Astrocyte (in vitro differentiated cells and primary cell): ENCODE data around the gene CIITA. TPM values are rescaled to one million over a fixed set of nuclear protein-coding genes. Genes with fewer than 3 reads are reported as not detected.

ENCODE experiments used
- DNase-seq: peaks from one replicate; pipeline ENCODE4 v3.0.0-alpha.2; 2010; ENCODE audit warnings: low read depth
- FAIRE-seq: peaks from 2 replicates; lab custom pipeline; 2011; peaks lifted over from hg19 to GRCh38; lab: Jason Lieb, UNC
- H2AFZ ChIP-seq: 2 replicates; pipeline ENCODE4 v1.6.0; 2012; ENCODE audit warnings: low read depth, low read length, inconsistent platforms
- H3K27ac ChIP-seq: 2 replicates; pipeline ENCODE4 v1.5.1; 2011; ENCODE audit warnings: low read depth, low read length, inconsistent platforms
- H3K27me3 ChIP-seq: 2 replicates; pipeline ENCODE4 v1.6.0; 2011; ENCODE audit warnings: low read length, inconsistent platforms; ENCODE audit not compliant: insufficient read depth
- H3K36me3 ChIP-seq: 2 replicates; pipeline ENCODE4 v1.5.1; 2011; ENCODE audit warnings: low read length, inconsistent platforms; ENCODE audit not compliant: insufficient read depth
- H3K4me1 ChIP-seq: 2 replicates; pipeline ENCODE4 v1.5.1; 2011; ENCODE audit warnings: low read length, inconsistent platforms; ENCODE audit not compliant: insufficient read depth
- H3K4me2 ChIP-seq: 2 replicates; pipeline ENCODE4 v1.6.0; 2012; ENCODE audit warnings: low read length, inconsistent platforms
- H3K4me3 ChIP-seq: 2 replicates; pipeline ENCODE4 v1.5.1; 2011; ENCODE audit warnings: low read depth, mild to moderate bottlenecking, low read length, inconsistent platforms; ENCODE audit not compliant: insufficient read depth
- H3K79me2 ChIP-seq: 2 replicates; pipeline ENCODE4 v1.6.0; 2012; ENCODE audit warnings: mild to moderate bottlenecking, low read length, inconsistent platforms; ENCODE audit not compliant: insufficient read depth
- H3K9ac ChIP-seq: 2 replicates; pipeline ENCODE4 v1.6.0; 2012; ENCODE audit warnings: mild to moderate bottlenecking, low read length, inconsistent platforms
- H3K9me3 ChIP-seq: 2 replicates; pipeline ENCODE4 v1.5.1; 2012; ENCODE audit warnings: low read depth, mild to moderate bottlenecking, low read length, inconsistent platforms; ENCODE audit not compliant: insufficient read depth
- H4K20me1 ChIP-seq: 2 replicates; pipeline ENCODE4 v1.6.0; 2012; ENCODE audit warnings: low read length, inconsistent platforms; ENCODE audit not compliant: insufficient read depth
- H3K27ac Mint-ChIP-seq: one replicate; pipeline ENCODE4 v1.8.0; 2021; ENCODE audit warnings: mild to moderate bottlenecking, mixed read lengths; ENCODE audit not compliant: unreplicated experiment
- H3K27me3 Mint-ChIP-seq: one replicate; pipeline ENCODE4 v1.8.0; 2021; ENCODE audit warnings: low read depth, mixed read lengths; ENCODE audit not compliant: unreplicated experiment
- H3K36me3 Mint-ChIP-seq: one replicate; pipeline ENCODE4 v1.8.0; 2021; ENCODE audit warnings: low read depth, mixed read lengths; ENCODE audit not compliant: unreplicated experiment
- H3K4me1 Mint-ChIP-seq: one replicate; pipeline ENCODE4 v1.8.0; 2021; ENCODE audit warnings: low read depth, mixed read lengths; ENCODE audit not compliant: unreplicated experiment
- H3K4me3 Mint-ChIP-seq: one replicate; pipeline ENCODE4 v1.8.0; 2021; ENCODE audit warnings: mild to moderate bottlenecking, moderate library complexity, mixed read lengths; ENCODE audit not compliant: unreplicated experiment
- H3K9me3 Mint-ChIP-seq: one replicate; pipeline ENCODE4 v1.8.0; 2021; ENCODE audit warnings: mild to moderate bottlenecking, mixed read lengths; ENCODE audit not compliant: unreplicated experiment
- EZH2 ChIP-seq: IDR thresholded peaks from 2 replicates; pipeline ENCODE4 v1.6.1; 2012; ENCODE audit warnings: mild to moderate bottlenecking, low read length, inconsistent platforms; ENCODE audit not compliant: insufficient read depth
- total RNA-seq: library from RNA; stranded (reverse); gene quantifications from 2 replicates; pipeline ENCODE4 v1.2.1, GENCODE V29; 2021
- TF ChIP-seq, protein P1 (sequence below): IDR thresholded peaks from 2 replicates; pipeline ENCODE4 v1.5.1; 2011; ENCODE audit warnings: low read depth, mild to moderate bottlenecking, inconsistent platforms, low read length, moderate library complexity; ENCODE audit not compliant: insufficient read depth

The CIITA gene
- total RNA-seq, 1 donor from 2014 or later = not detected

DNA sequence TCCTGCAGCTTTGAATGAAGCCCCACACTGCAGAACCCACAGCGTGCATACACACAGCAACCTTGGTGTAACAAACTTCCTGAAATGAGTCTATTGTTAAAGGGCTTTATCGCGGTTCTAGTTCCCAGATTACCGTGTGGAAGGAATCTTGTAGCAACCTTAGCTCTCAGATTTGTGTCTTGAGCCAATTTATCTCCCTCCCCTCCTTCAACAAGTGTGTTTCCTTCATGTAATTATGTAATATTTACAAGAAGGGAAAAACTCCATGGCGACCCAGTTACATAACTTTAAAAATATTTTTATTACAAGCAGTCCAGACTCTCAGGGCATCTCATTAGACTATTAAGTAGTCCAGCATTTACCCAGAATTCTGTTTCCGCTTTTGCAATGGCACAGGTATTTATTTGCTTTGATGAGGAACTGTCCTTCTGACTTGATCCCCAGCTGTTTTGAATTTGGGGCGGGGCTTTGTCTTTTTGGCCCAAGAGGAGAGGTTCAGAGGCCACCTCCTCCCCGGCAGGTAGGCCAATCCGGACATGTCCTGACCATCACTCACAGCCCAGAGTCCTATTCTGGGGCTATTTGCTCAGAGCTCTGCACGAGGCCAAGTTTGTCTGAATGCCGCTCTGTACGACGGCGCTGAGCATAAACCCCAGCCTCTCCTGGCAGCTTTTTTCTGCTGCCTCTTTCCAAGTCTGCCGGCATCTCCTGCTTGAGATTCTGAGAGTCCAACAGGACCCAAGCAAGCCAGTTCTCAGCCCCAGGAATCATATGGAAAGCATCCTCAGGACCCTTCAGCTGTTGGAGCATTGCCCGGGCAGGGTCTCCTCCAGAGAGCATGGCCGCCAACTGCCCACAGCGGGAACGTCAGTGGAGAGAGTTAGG, 103.0 kb downstream of the CIITA start:
- no peak overlapping the region for H3K4me3 ChIP-seq
- H3K27me3 ChIP-seq = no peaks in the 10 kb centered on the region
- H3K4me3 Mint-ChIP-seq = no peak overlapping the region
- H3K79me2 ChIP-seq = no peaks in the 10 kb centered on the region
- H3K36me3 ChIP-seq = peaks cover 5% of the 10 kb centered on the region
- H3K4me1 ChIP-seq = peaks cover 5% of the 10 kb centered on the region
- H3K9ac ChIP-seq = no peak overlapping the region
- no peak overlapping the region for H3K27ac Mint-ChIP-seq
- no peak for TF ChIP-seq EZH2
- TF ChIP-seq, protein P1, sequence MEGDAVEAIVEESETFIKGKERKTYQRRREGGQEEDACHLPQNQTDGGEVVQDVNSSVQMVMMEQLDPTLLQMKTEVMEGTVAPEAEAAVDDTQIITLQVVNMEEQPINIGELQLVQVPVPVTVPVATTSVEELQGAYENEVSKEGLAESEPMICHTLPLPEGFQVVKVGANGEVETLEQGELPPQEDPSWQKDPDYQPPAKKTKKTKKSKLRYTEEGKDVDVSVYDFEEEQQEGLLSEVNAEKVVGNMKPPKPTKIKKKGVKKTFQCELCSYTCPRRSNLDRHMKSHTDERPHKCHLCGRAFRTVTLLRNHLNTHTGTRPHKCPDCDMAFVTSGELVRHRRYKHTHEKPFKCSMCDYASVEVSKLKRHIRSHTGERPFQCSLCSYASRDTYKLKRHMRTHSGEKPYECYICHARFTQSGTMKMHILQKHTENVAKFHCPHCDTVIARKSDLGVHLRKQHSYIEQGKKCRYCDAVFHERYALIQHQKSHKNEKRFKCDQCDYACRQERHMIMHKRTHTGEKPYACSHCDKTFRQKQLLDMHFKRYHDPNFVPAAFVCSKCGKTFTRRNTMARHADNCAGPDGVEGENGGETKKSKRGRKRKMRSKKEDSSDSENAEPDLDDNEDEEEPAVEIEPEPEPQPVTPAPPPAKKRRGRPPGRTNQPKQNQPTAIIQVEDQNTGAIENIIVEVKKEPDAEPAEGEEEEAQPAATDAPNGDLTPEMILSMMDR = no peak
- H3K9me3 Mint-ChIP-seq = no peaks in the 10 kb centered on the region
- no peak overlapping the region for H3K4me2 ChIP-seq
- peaks cover 7% of the 10 kb centered on the region for H3K4me1 Mint-ChIP-seq
- DNase-seq = peak; percentile 51
- no peak overlapping the region for H2AFZ ChIP-seq
- H3K27ac ChIP-seq = no peak overlapping the region
- H3K9me3 ChIP-seq = no peaks in the 10 kb centered on the region
- H3K36me3 Mint-ChIP-seq = peaks cover 23% of the 10 kb centered on the region
- H3K27me3 Mint-ChIP-seq = no peaks in the 10 kb centered on the region
- FAIRE-seq = no peak
- H4K20me1 ChIP-seq = no peaks in the 10 kb centered on the region

- Histone ChIP-seq H3K9ac (no peak overlapping the region), H3K4me1 (peaks cover 5% of the 10 kb centered on the region), H3K27ac (no peak overlapping the region), H3K27me3 (no peaks in the 10 kb centered on the region), H4K20me1 (no peaks in the 10 kb centered on the region), H2AFZ (no peak overlapping the region), H3K4me2 (no peak overlapping the region), H3K4me3 (no peak overlapping the region), H3K9me3 (no peaks in the 10 kb centered on the region), H3K36me3 (peaks cover 5% of the 10 kb centered on the region), H3K79me2 (no peaks in the 10 kb centered on the region)
- FAIRE-seq (no peak), DNase-seq (no peak)
- Mint-ChIP-seq H3K9me3 (no peaks in the 10 kb centered on the region), H3K27ac (no peak overlapping the region), H3K27me3 (no peaks in the 10 kb centered on the region), H3K36me3 (peaks cover 23% of the 10 kb centered on the region), H3K4me1 (peaks cover 7% of the 10 kb centered on the region), H3K4me3 (no peak overlapping the region)
- no peak for TF ChIP-seq EZH2
- TF ChIP-seq, protein P1 = no peak
Measured at GRCh38 chr16:10980813-10981212, 103.8 kb downstream of the CIITA start.
